Kidney epithelial cell (primary cell): ENCODE results near the gene CD200R1L. TPM values are rescaled to one million over a fixed set of nuclear protein-coding genes. Genes with fewer than 3 reads are reported as not detected.

ENCODE experiments used
- DNase-seq: peaks from one replicate; pipeline ENCODE4 v3.0.0-alpha.2; 2010; ENCODE audit warnings: low read depth
- H3K27me3 ChIP-seq: 2 replicates; pipeline ENCODE4 v1.6.0; 2011; ENCODE audit warnings: low read length; ENCODE audit not compliant: control insufficient read depth, insufficient read depth
- H3K36me3 ChIP-seq: 2 replicates; pipeline ENCODE4 v1.5.1; 2011; ENCODE audit warnings: low read length; ENCODE audit not compliant: control insufficient read depth, insufficient read depth
- H3K4me3 ChIP-seq: 2 replicates; pipeline ENCODE4 v1.5.1; 2011; ENCODE audit warnings: low read depth, mild to moderate bottlenecking, control low read depth, low read length
- CTCF ChIP-seq: IDR thresholded peaks from 2 replicates; pipeline ENCODE4 v1.5.1; 2011; ENCODE audit warnings: mild to moderate bottlenecking, moderate library complexity, low read length, control low read depth, inconsistent platforms; ENCODE audit not compliant: insufficient read depth, poor library complexity, severe bottlenecking
- total RNA-seq: library from RNA; depleted of rRNA; stranded (reverse); fragments of >200 nt; gene quantifications from 2 replicates; pipeline ENCODE4 v1.2.3, GENCODE V29; 2015

The CD200R1L gene
- total RNA-seq, 1 donor from 2014 or later: not detected

- Histone ChIP-seq H3K27me3 (no peaks in the 10 kb centered on the region), H3K4me3 (no peak overlapping the region), H3K36me3 (no peaks in the 10 kb centered on the region)
- no peak for TF ChIP-seq CTCF
- no peak for DNase-seq
Observed at GRCh38 chr3:112811917-112812660, 34.6 kb downstream of the CD200R1L start.

- no peak for TF ChIP-seq CTCF
- H3K4me3 ChIP-seq: no peak overlapping the region
- no peak for DNase-seq
- no peaks in the 10 kb centered on the region for H3K27me3 ChIP-seq
- no peaks in the 10 kb centered on the region for H3K36me3 ChIP-seq
Observed at GRCh38 chr3:112811131-112811884, 35.4 kb downstream of the CD200R1L start.

- H3K36me3 ChIP-seq: no peaks in the 10 kb centered on the region
- no peak overlapping the region for H3K4me3 ChIP-seq
- no peak for DNase-seq
- TF ChIP-seq CTCF: no peak
- H3K27me3 ChIP-seq: no peaks in the 10 kb centered on the region
Observed at GRCh38 chr3:112810561-112810960, 36.1 kb downstream of the CD200R1L start.

GRCh38 chr3:112808136-112808535 lies 38.5 kb downstream of the CD200R1L start:
- DNase-seq: no peak
- Histone ChIP-seq H3K27me3 (no peaks in the 10 kb centered on the region), H3K4me3 (no peak overlapping the region), H3K36me3 (no peaks in the 10 kb centered on the region)
- TF ChIP-seq CTCF: no peak

- TF ChIP-seq CTCF: no peak
- H3K36me3 ChIP-seq: no peaks in the 10 kb centered on the region
- no peak overlapping the region for H3K4me3 ChIP-seq
- no peak for DNase-seq
- H3K27me3 ChIP-seq: no peaks in the 10 kb centered on the region
Observed at GRCh38 chr3:112807685-112808084, 39.0 kb downstream of the CD200R1L start.
